Measurements from ENCODE around the gene TRMT11. TPM values are rescaled to one million over a fixed set of nuclear protein-coding genes. Genes with fewer than 3 reads are reported as not detected.
"Not testable (repeated sequence)": the region's sequence is repeated elsewhere in the genome, so short reads cannot be mapped to it uniquely, and the experiment has no call there.

Gene TRMT11
- total RNA-seq, 3 donors from 2014 or later (not counting 1 experiment from before 2014, with no cell fraction given), result 12.2 to 16.6 (median 12.7) TPM

GRCh38 chr6:125970760-125971159, 15.6 kb upstream of the TRMT11 start:
- peaks cover 30% of the 10 kb centered on the region for H3K36me3 ChIP-seq (ENCODE audit: control insufficient read depth, insufficient read depth, low read length)
- no peak overlapping the region for H3K4me3 ChIP-seq (ENCODE audit: low read length)
- intact Hi-C loops (cut with micrococcal nuclease), result no loop called here
- H3K27me3 ChIP-seq (ENCODE audit: control insufficient read depth, insufficient read depth, low read length), result no peaks in the 10 kb centered on the region
- no peaks in the 10 kb centered on the region for H3K27me3 Mint-ChIP-seq (ENCODE audit: low read depth in 2 of 2)
- no peak overlapping the region for H3K4me3 Mint-ChIP-seq
- H3K4me1 ChIP-seq (ENCODE audit: control insufficient read depth, insufficient read depth, low read length), result no peaks in the 10 kb centered on the region
- DNase-seq (no peak), ATAC-seq (no peak)
- peaks cover 5 to 22% of the 10 kb centered on the region in 2 donors for H3K4me1 Mint-ChIP-seq
- H3K36me3 Mint-ChIP-seq, result peaks cover 9% of the 10 kb centered on the region
- 100% methylated on average over 1 of the region's 2 CpGs for WGBS (ENCODE audit: insufficient coverage)
- H3K27ac Mint-ChIP-seq, result no peak overlapping the region
- no peak overlapping the region for H3K27ac ChIP-seq (ENCODE audit: low read length)
- no peaks in the 10 kb centered on the region for H3K9me3 Mint-ChIP-seq
- no peaks in the 10 kb centered on the region for H3K9me3 ChIP-seq (ENCODE audit: control insufficient read depth, insufficient read depth, low read length)
- TF ChIP-seq CTCF (IDR thresholded peaks at IDR 0.05), result no peak

- H3K9me3 Mint-ChIP-seq, result not testable (repeated sequence)
- 100% methylated on average over 1 of the region's 1 CpG for WGBS (ENCODE audit: insufficient coverage)
- H3K4me1 Mint-ChIP-seq, result peaks cover 5 to 22% of the 10 kb centered on the region in 2 donors
These were observed 13.9 kb upstream of the TRMT11 start for GRCh38 chr6:125972478-125972877.

DNA sequence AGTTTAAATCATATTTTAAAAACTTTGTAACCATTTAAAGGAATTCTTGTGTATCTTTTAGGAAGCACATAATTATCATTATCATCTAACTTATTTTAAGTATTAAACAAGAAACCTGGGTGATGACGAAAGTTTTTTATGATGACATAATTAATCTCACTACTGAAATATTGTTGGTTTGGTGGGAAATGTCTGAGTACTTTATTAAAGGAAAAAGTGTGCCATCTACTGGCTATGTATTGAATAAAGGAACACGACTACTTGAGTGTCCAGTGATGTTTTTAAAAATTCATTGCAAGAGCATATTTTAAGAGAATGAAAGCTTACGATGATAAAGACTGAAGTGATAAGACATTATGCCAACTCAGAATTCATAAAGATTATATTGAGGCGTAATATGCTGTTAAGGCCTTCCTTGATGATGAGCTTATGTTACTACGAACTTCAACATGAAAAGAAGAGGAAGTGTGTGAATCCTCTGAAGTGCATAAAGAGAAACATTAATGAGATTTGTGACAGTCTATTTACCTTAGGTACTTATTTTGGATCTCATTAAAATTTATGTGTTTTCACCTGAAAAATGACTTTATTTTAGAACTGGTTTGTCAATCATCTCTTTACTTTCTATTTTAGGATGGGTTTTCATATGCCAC, 12.0 kb upstream of the TRMT11 start:
- TF ChIP-seq CTCF (IDR thresholded peaks at IDR 0.05), result peak; percentile 45
- H3K4me3 ChIP-seq (ENCODE audit: low read length), result no peak overlapping the region
- H3K4me1 Mint-ChIP-seq, result peaks cover 5 to 7% of the 10 kb centered on the region in 2 donors
- peak; percentile 59 to 73 (median 69) for ATAC-seq
- peak in 1 of 2 donors; percentile 67 for DNase-seq
- 51% methylated on average over 4 of the region's 5 CpGs for WGBS (ENCODE audit: insufficient coverage)
- intact Hi-C loops (cut with micrococcal nuclease), result loop anchor here (2.0 kb wide), 1 partner anchor 664 kb away; no protein-coding TSS in a partner anchor
- no peaks in the 10 kb centered on the region for H3K27me3 Mint-ChIP-seq (ENCODE audit: low read depth in 2 of 2)
- no peaks in the 10 kb centered on the region for H3K4me1 ChIP-seq (ENCODE audit: control insufficient read depth, insufficient read depth, low read length)
- no peak overlapping the region for H3K4me3 Mint-ChIP-seq
- no peak overlapping the region for H3K27ac ChIP-seq (ENCODE audit: low read length)
- peaks cover under 1% of the 10 kb centered on the region for H3K36me3 Mint-ChIP-seq
- H3K36me3 ChIP-seq (ENCODE audit: control insufficient read depth, insufficient read depth, low read length), result peaks cover 20% of the 10 kb centered on the region
- H3K9me3 Mint-ChIP-seq, result no peaks in the 10 kb centered on the region
- H3K9me3 ChIP-seq (ENCODE audit: control insufficient read depth, insufficient read depth, low read length), result no peaks in the 10 kb centered on the region
- peak overlapping the region; percentile 33 to 45 for H3K27ac Mint-ChIP-seq
- no peaks in the 10 kb centered on the region for H3K27me3 ChIP-seq (ENCODE audit: control insufficient read depth, insufficient read depth, low read length)

More at GRCh38 chr6:125972478-125972877, 13.9 kb upstream of the TRMT11 start:
- intact Hi-C loops (cut with micrococcal nuclease); ATAC-seq; H3K4me1 ChIP-seq (ENCODE audit: control insufficient read depth, insufficient read depth, low read length); H3K27me3 ChIP-seq (ENCODE audit: control insufficient read depth, insufficient read depth, low read length); H3K4me3 ChIP-seq (ENCODE audit: low read length); H3K27ac ChIP-seq (ENCODE audit: low read length); DNase-seq; H3K36me3 Mint-ChIP-seq; H3K9me3 ChIP-seq (ENCODE audit: control insufficient read depth, insufficient read depth, low read length); H3K4me3 Mint-ChIP-seq; H3K27me3 Mint-ChIP-seq (ENCODE audit: low read depth in 2 of 2); H3K27ac Mint-ChIP-seq: not testable (repeated sequence)
- H3K36me3 ChIP-seq (ENCODE audit: control insufficient read depth, insufficient read depth, low read length), result peaks cover 31% of the 10 kb centered on the region

GRCh38 chr6:125979101-125979500, 7.2 kb upstream of the TRMT11 start:
- Histone ChIP-seq H3K4me3 (ENCODE audit: low read length) (no peak overlapping the region), H3K9me3 (ENCODE audit: control insufficient read depth, insufficient read depth, low read length) (no peaks in the 10 kb centered on the region), H3K4me1 (ENCODE audit: control insufficient read depth, insufficient read depth, low read length) (no peaks in the 10 kb centered on the region), H3K27ac (ENCODE audit: low read length) (no peak overlapping the region), H3K36me3 (ENCODE audit: control insufficient read depth, insufficient read depth, low read length) (peaks cover 11% of the 10 kb centered on the region), H3K27me3 (ENCODE audit: control insufficient read depth, insufficient read depth, low read length) (no peaks in the 10 kb centered on the region)
- ATAC-seq (no peak), DNase-seq (no peak)
- Mint-ChIP-seq H3K36me3 (no peaks in the 10 kb centered on the region), H3K27me3 (ENCODE audit: low read depth in 2 of 2) (no peaks in the 10 kb centered on the region), H3K4me3 (no peak overlapping the region), H3K4me1 (peaks cover 4 to 5% of the 10 kb centered on the region in 2 donors), H3K27ac (no peak overlapping the region), H3K9me3 (no peaks in the 10 kb centered on the region)
- 93% methylated on average over 2 of the region's 3 CpGs for WGBS (ENCODE audit: insufficient coverage)
- intact Hi-C loops (cut with micrococcal nuclease), result no loop called here
- no peak for TF ChIP-seq CTCF (IDR thresholded peaks at IDR 0.05)

Measured in natural killer cell (primary cell).